Pancreas (tissue), 10 donors: ENCODE measurements around the gene ALCAM. TPM values are rescaled to one million over a fixed set of nuclear protein-coding genes. Genes with fewer than 3 reads are reported as not detected.

Source experiments
- ATAC-seq, 4 donors: fragments of 200-7000 bp; cut with Tn5 transposase; one replicate each; pipeline versions ENCODE4 v1.8.0 to v1.9.1; 2020; ENCODE audit warnings: mild to moderate bottlenecking in 4 of 4, moderate library complexity in 4 of 4
- DNase-seq, 6 donors: peaks; one replicate each; pipeline ENCODE4 v3.0.0-alpha.2; 2020
- FAIRE-seq: peaks from 2 replicates; lab custom pipeline; 2012; peaks lifted over from hg19 to GRCh38; lab: Jason Lieb, UNC
- H3K27ac ChIP-seq, 4 donors: fragments of 200-600 bp; sonication (generic); 1 replicate in 3 of 4; 2 replicates in 1 of 4; pipeline versions ENCODE4 v1.5.0 to v1.8.0; 2020
- H3K27me3 ChIP-seq, 4 donors: fragments of 200-600 bp; one replicate each; pipeline ENCODE4 v1.8.0; 2021
- H3K36me3 ChIP-seq, 3 donors: fragments of 200-600 bp; sonication (generic) in 1 of 3; one replicate each; pipeline versions ENCODE4 v1.5.0 to v1.8.0; 2020 to 2021
- H3K4me1 ChIP-seq, 3 donors: fragments of 200-600 bp; one replicate each; pipeline ENCODE4 v1.8.0; 2021
- H3K4me3 ChIP-seq, 4 donors: fragments of 200-600 bp; sonication (generic) in 2 of 4; one replicate each; pipeline versions ENCODE4 v1.5.0 to v1.8.0; 2020 to 2021
- H3K9me3 ChIP-seq, 4 donors: fragments of 200-600 bp; one replicate each; pipeline ENCODE4 v1.8.0; 2021
- WGBS, 2 donors: extraction: QIAGEN DNeasy Blood & Tissue Kit; methylation state at CpG; one replicate each; pipeline ENCODE4 v1.1.7; 2013; 5-methylcytosine and 5-hydroxymethylcytosine counted together
- intact Hi-C, 3 donors: fragments of 100-400 bp; cut with DNase I; formaldehyde crosslinking; loops; one replicate each; pipeline versions ENCODE4 v1.11.1 to v1.14.2; 2022
- polyA plus RNA-seq, 2 donors: library from polyadenylated mRNA; stranded (reverse); fragments of 200-250 nt; gene quantifications; one replicate each; pipeline ENCODE4 v1.2.3, GENCODE V29; 2013
- total RNA-seq, 6 donors: library from RNA; stranded (reverse); fragmentation: NEBNext Ultra II Directional in 4 of 6; extraction: Animal tissue kit (Norgen Biotek cat#: 25700) in 4 of 6; gene quantifications; one replicate each; pipeline versions ENCODE4 v1.2.1 to v1.2.4, GENCODE V29; 2021 to 2023
- TF ChIP-seq, protein P1 (sequence below), 4 donors: fragments of 200-600 bp; sonication (generic) in 3 of 4; IDR thresholded peaks; one replicate each; pipeline versions ENCODE4 v1.5.0 to v1.8.0; 2021; ENCODE audit warnings: antibody characterized with exemption in 4 of 4
- donor health status: healthy with polysubstance abuse.
- donor health status: DM: no; HTN: no; CAD: no; lungs with moderate emphysema.
- donor health status: DM: no; HTN: no; CAD: no.
- donor health status: control.
- donor health status: control.
- donor health status: Bipolar disorder and iron deficiency.
- donor health status: DM: yes; HTN: yes; CAD: no.
- donor health status: DM: no; HTN: no; CAD: no.
- donor health status: DM: no; HTN: no; CAD: no.
- donor health status: DM: yes; HTN: yes; CAD: no.

The ALCAM gene
- total and polyA plus RNA-seq, 8 donors: 14.4 to 42.1 (median 27.6) TPM

- H3K9me3 ChIP-seq: no peaks in the 10 kb centered on the region
- no peaks in the 10 kb centered on the region for H3K27me3 ChIP-seq
- intact Hi-C loops: no loop called here
- TF ChIP-seq, protein P1, sequence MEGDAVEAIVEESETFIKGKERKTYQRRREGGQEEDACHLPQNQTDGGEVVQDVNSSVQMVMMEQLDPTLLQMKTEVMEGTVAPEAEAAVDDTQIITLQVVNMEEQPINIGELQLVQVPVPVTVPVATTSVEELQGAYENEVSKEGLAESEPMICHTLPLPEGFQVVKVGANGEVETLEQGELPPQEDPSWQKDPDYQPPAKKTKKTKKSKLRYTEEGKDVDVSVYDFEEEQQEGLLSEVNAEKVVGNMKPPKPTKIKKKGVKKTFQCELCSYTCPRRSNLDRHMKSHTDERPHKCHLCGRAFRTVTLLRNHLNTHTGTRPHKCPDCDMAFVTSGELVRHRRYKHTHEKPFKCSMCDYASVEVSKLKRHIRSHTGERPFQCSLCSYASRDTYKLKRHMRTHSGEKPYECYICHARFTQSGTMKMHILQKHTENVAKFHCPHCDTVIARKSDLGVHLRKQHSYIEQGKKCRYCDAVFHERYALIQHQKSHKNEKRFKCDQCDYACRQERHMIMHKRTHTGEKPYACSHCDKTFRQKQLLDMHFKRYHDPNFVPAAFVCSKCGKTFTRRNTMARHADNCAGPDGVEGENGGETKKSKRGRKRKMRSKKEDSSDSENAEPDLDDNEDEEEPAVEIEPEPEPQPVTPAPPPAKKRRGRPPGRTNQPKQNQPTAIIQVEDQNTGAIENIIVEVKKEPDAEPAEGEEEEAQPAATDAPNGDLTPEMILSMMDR (IDR thresholded peaks at IDR 0.05): no peak
- H3K27ac ChIP-seq: no peak overlapping the region
- no peaks in the 10 kb centered on the region for H3K36me3 ChIP-seq
- ATAC-seq: no peak
- WGBS, 2 donors: 72 to 78% methylated on average over 3 of the region's 3 CpGs
- no peak for FAIRE-seq
- no peak for DNase-seq
- H3K4me1 ChIP-seq: peaks cover 0 to 4% (median 0%) of the 10 kb centered on the region in 3 donors
- no peak overlapping the region for H3K4me3 ChIP-seq
Measured at GRCh38 chr3:105459566-105460290, 93.0 kb downstream of the ALCAM start.

DNA sequence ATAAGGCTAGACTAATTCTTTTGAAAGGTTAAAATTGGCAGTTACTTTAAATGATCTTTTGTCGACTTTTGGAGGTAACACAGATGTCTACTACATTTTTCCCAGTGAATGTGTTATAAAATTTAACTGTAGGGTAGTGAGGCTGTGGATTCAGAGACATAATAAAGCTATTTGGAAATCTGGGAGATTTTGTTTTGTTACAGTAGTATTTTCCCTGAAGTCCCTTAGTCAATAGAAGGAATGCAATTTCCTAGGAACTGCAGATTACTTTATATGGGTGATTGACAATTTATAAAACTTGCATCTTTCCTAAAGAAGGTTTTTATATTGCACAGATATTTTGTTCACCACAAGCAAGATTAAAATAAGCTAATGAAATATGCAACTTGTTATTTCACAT is 96.9 kb downstream of the ALCAM start:
- no peak for ATAC-seq
- intact Hi-C loops: no loop called here

DNA sequence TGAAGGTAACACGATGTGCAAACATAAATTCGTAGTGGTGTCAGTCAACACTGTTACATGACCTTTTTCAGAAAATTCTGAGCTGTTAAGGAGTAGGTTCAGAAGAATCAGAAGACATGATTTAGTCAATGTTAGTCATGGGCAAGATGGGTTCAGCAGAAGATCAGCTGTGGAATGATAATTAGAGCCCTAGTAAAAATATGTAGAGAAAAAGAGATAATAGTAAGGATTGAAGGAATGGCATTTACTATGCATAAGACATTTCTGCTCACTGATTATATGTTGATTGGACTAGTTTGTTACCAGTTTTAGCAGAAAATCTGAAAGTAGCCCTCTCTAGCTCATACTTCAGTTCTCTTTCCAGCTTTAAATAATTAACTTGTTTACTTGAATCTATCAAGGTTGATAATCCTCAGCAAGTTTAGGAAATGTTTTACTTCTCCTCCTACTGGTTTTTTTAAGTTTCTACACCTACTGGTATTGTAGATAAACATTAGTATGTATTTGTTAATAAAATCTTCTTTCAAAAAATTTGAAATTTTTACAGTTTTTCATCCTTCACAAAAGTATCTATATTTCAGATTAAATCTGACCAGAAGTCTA is 98.6 kb downstream of the ALCAM start:
- 54 to 57% methylated on average over 2 of the region's 2 CpGs for WGBS, 2 donors

More for the DNA sequence above, 96.9 kb downstream of the ALCAM start:
- no peak for FAIRE-seq
- Histone ChIP-seq H3K4me3 (no peak overlapping the region), H3K4me1 (peaks cover 5 to 12% (median 7%) of the 10 kb centered on the region in 3 donors), H3K36me3 (no peaks in the 10 kb centered on the region), H3K9me3 (no peaks in the 10 kb centered on the region), H3K27me3 (no peaks in the 10 kb centered on the region), H3K27ac (no peak overlapping the region)
- TF ChIP-seq, protein P1 (IDR thresholded peaks at IDR 0.05): no peak
- no peak for DNase-seq
- 78 to 90% methylated on average over 1 of the region's 1 CpG for WGBS, 2 donors

DNA sequence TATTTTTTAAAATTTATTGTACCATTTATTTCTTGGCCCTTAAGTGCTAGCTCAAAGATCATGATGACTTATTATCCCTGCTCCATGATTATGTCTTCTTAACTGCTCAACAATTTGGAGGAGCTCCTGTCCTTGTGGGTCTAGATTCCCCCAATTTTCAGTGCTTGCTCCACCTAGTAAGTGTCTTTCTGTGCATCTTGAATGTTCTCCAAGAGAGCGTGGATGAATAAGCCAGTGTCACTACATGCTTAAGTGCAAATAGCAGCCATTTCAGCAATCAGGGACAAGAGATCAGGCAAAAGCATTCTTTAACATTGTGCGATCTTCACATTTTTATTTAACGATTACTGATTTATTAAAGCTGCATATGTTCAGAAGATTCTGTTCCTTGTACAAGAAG is 99.4 kb downstream of the ALCAM start:
- peaks cover 5 to 8% (median 7%) of the 10 kb centered on the region in 3 donors for H3K4me1 ChIP-seq
- DNase-seq (no peak), FAIRE-seq (no peak), ATAC-seq (no peak)
- intact Hi-C loops: no loop called here
- no peak overlapping the region for H3K4me3 ChIP-seq
- no peaks in the 10 kb centered on the region for H3K36me3 ChIP-seq
- WGBS, 2 donors: 92% methylated on average over 3 of the region's 3 CpGs
- TF ChIP-seq, protein P1 (IDR thresholded peaks at IDR 0.05): no peak
- no peaks in the 10 kb centered on the region for H3K9me3 ChIP-seq
- no peak overlapping the region for H3K27ac ChIP-seq
- H3K27me3 ChIP-seq: no peaks in the 10 kb centered on the region

More for the DNA sequence above, 98.6 kb downstream of the ALCAM start:
- Histone ChIP-seq H3K27ac (no peak overlapping the region), H3K9me3 (no peaks in the 10 kb centered on the region), H3K36me3 (no peaks in the 10 kb centered on the region), H3K4me1 (peaks cover 5 to 8% (median 7%) of the 10 kb centered on the region in 3 donors), H3K4me3 (no peak overlapping the region), H3K27me3 (no peaks in the 10 kb centered on the region)
- FAIRE-seq: no peak
- no peak for ATAC-seq
- intact Hi-C loops: no loop called here
- TF ChIP-seq, protein P1 (IDR thresholded peaks at IDR 0.05): no peak
- DNase-seq: no peak
